A204.1 (cell line): Measurements from ENCODE around the gene MAPRE3.

Experiments
- FAIRE-seq: peaks from 2 replicates; lab custom pipeline; 2012; peaks lifted over from hg19 to GRCh38; lab: Jason Lieb, UNC

Gene MAPRE3

DNA sequence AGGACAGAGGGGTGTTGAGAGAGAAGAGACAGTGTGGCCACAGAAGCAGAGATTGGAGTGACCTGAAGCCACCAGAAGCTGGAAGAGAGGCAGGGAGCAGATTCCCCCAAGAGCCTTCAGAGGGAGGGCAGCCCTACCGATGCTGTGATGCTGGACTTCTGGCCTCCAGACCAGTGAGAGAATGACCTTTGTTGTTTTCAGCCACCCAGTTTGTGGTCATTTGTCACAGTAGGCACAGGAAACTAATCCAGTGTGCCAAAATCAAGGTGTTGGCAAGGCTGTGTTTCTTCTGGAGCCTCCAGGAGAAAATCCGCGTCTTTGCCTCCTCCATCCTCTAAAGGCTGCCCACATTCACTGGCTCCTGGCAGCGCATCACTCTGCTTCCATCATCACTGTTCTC lies 15.4 kb downstream of the MAPRE3 start:
- FAIRE-seq = no peak

- FAIRE-seq = no peak
These were observed 16.1 kb downstream of the MAPRE3 start for GRCh38 chr2:26986576-26986975.

- no peak for FAIRE-seq
These were observed 17.8 kb downstream of the MAPRE3 start for GRCh38 chr2:26988058-26988860.

DNA sequence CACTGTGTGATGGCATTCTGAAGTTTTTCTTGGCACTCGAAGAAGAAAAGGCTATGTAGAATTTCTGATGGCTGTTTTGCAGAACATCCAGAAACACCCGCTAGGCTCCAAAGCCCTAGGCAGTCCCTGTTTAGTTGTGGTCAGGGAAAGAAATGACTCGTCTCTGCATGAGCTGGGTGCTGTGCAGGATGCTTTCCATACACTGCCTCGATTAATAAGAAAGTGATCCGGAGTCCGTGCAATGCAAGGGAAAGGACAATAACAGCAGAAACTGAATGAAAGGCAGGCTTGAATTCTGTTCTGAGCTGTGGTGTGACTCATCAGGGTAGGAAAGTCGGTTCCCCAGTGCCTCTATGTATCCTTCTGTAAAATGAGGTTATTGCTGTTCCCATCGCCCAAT lies 18.7 kb downstream of the MAPRE3 start:
- FAIRE-seq = no peak

GRCh38 chr2:26991717-26992116 lies 21.3 kb downstream of the MAPRE3 start:
- FAIRE-seq = no peak

DNA sequence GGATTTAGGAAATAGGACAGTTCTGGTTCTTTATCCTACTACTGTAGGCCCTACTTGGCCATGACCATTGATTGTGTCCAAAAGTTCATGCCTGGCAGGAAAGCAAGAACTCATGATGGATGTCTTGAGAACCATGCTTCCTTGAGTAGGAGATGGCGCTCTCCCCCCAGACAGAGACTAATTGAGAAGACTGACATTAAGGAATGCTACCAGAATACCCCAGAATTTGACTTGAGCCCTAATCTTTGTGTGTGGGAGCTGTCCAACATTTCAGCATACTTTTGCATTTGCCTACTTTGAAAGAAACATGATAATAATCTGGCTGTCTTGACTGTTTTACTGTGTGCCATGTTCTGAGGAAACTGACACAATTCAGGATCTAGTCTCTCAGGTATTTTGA lies 23.3 kb downstream of the MAPRE3 start:
- no peak for FAIRE-seq

DNA sequence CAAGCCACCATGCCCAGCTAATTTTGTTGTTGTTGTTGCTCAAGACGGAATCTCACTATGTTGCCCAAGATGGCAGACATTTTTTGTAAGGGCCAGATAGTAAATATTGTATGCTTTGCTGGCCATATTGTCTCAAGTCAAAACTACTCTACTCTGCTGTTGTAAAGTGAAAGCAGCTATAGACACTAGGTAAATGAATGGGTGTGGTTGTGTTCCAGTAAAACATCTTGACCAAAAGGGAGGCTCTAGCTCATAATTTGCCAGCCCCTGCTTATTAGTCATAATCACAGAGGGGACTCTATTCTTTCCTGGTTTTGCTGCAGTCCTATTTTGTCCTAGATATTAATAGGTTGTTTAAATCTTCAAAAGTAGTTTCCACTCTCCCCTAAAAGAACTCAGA lies 24.5 kb downstream of the MAPRE3 start:
- no peak for FAIRE-seq

- no peak for FAIRE-seq
These were observed 27.0 kb downstream of the MAPRE3 start for GRCh38 chr2:26997394-26997793.

DNA sequence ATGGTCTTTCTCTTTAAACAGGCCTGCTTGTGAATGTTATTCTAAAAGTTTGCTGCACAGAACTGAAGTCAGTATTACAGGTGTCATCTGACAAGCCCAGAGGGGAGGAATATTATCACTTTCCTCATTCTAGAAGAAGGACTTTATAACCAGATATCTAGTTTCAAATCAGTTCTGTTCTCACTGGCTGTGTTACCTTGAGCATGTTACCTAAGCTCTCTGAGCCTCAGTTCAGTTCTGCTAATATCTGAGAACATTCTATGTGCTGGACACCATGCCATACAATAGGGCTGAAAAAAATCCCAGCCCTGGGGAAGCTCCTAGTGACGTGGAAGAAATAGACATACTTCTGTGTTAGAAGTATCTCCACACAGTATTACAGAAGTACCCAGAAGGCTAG lies 27.9 kb downstream of the MAPRE3 start:
- no peak for FAIRE-seq

DNA sequence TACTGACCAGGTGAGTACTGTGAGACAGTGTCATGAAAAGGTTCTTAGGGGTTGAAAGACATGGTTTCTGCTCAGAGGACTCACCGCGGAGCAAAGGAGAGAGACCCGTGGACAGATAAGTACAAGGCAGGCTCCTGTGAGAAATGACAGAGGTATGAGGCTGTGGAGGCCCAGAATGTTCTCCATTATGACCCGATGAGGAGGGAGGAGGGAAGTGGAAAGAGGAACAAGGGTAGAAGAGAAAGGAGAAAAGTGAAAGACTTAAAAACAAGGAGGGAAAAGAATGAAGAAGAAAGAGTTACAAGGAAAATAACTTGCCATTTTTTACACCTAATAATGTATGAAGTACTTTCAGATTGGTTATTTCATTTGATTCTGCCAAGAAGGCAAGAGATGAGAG lies 29.8 kb downstream of the MAPRE3 start:
- no peak for FAIRE-seq

DNA sequence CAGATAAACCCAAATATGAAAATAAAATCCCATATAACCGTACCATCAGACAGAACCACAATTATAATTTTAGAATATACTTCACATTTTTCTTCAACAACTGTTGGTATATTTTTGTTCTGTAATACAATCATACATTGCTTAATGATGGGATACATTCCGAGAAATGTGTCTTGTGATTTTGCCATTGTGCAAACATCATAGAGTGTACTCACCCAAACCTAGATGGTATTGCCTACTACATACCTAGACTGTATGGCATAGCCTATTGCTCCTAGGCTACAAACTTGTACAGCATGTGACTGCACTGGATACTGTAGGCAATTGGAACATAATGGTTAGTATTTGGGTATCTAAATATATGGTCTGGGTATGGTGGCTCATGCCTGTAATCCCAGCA lies 30.6 kb downstream of the MAPRE3 start:
- no peak for FAIRE-seq

GRCh38 chr2:27001950-27002349 lies 31.5 kb downstream of the MAPRE3 start:
- no peak for FAIRE-seq

- no peak for FAIRE-seq
These were observed 32.6 kb downstream of the MAPRE3 start for GRCh38 chr2:27003007-27003406.

DNA sequence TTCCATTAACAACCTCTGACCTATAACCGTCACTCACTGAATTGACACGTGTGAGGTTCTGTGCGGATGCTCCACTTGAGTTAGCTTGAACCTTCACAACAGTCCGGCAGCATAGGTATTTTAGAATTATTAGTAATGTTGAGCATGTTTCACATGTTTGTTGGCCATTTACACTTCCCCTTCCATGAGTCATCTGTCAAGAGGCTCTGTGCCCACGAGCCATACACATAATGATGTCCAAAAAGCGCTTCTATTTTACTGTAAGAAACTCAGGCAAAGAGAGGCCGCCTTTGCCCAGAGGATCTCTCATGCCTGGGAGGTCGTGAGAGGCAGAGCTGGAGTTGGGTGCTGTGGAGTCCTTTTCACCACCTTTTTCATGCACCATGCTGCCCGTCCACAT lies 33.4 kb downstream of the MAPRE3 start:
- no peak for FAIRE-seq

DNA sequence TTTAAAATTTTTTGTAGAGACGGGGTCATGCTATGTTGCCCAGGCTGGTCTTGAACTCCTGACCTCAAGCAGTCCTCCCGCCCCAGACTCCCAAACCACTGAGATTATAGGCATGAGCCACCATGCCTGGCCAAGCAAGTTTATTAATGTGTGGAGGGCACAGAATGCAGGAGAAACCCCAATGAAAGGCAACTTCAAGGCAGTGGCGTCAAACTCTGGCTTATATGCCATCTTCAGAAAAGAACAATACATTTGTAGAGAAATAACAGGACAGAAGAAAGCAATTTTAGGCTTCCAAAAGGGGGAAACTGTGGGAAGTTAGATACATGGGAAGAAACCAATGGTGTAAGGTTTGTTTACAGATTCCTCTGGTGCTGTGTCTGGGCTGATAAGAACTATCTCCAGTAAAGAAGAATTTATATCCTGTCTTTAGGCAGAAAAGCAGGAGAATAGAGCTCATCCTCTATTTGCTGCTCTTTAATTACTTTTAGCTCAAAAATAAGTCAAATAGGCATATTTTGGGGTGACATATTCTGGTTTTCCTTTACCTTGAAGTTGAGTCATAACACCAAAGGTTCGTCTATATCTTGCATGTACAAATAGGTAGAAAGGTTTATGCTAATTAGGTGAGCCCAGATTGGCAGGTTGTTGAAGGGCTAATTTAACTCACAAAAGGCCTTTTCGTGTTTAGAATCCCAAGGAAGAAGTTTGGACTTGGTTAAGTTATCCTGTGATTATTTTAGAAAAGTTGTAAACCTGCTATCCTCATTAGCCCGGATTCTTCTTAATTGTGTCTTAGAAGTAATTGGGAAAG lies 36.4 kb downstream of the MAPRE3 start:
- no peak for FAIRE-seq

DNA sequence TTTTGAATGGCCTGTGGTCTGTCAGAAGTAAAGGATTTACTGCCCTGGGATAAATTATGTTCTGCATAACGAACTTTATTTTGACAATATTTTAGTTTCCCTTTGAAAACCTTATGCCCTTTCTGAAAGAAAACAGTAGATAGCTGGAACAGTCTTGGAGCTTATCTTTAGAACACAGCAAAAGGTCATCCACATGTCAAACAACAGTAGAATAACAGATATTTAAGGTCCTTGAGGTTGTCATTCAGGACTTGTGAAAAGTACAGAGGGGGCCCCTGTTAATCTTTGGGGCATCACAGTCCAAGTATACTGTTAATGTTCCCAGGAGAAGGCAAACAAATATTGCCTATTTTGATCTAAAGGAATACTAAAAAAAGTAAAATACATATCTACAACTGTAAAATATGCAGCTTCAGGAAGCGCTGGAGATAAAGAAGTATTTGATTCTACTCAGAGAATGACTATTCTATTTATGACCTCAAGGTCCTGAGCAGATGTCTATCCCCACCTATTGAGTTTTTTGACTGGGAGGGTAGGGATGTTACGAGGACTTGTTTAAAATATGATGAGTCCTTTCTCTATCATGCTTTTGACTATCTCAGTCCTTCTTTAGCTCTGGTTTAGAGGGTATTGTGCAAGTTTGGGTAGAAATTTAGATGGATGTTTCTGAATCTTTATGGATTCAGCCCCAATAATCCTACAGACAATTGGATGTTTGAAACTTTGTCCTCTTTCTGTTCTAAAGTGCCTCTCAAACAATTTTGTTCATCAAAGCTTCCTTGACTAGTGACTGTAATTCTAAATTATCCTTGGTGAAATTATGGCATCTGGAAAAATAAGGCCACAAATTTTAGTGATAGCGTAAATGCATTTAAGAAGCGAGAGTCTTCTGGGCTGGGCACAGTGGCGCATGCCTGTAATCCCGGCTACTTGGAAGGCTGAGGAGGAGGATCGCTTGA lies 37.3 kb downstream of the MAPRE3 start:
- FAIRE-seq = no peak

DNA sequence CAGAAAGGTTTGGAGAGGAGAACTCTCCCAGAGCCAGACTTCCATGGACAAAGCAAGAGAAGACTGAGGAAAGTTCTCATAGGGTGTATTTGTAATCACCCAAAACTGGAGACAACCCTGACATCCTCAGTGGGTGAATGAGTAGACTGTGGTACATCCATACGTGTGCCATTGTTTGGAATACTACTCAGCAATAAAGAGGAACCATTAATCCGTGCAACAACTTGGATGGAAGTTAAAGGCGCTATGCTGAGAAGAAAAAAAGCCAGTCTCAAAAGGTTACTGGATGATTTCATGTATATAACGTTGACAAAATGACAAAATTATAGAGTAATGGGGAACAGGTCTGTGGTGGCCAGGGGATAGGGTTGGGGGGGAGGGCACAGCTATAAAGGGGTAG lies 38.2 kb downstream of the MAPRE3 start:
- no peak for FAIRE-seq

DNA sequence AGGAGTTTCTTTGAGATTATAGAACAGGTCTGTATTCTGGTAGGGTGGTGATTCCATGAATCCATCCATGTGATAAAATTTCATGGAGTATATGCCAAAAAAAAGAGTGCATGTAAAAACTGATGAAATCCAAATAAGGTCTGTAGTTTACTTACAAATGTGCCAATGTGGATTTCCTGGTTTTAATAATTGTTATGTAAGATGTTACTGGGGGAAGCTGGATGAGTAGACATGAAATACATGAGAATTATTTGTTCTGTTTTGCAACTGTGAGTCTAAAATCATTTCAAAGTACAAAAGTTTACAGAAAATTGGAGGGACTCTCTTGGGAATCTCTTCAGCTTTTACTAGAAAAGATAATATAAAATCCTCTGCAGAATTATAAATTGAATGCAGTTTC lies 38.6 kb downstream of the MAPRE3 start:
- no peak for FAIRE-seq

DNA sequence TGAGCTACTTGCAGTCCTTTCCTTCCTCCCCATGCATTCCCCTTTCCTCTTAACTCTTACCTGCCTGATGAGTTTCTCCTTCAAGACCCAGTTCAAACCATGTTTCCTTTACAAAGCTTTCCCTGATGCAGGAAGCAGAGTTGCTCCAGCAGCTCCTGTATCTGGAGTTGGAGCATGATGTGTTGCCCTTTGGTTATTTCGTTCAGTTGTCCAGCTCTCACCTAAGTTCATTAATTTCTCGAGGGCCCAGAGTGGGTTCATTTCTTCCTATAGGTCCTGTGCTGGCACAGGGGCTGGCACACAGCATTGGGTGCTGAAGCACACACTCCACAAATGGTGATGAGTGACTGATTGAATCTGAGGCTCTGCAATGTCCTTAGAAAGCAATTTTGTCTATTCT lies 39.3 kb downstream of the MAPRE3 start:
- no peak for FAIRE-seq

DNA sequence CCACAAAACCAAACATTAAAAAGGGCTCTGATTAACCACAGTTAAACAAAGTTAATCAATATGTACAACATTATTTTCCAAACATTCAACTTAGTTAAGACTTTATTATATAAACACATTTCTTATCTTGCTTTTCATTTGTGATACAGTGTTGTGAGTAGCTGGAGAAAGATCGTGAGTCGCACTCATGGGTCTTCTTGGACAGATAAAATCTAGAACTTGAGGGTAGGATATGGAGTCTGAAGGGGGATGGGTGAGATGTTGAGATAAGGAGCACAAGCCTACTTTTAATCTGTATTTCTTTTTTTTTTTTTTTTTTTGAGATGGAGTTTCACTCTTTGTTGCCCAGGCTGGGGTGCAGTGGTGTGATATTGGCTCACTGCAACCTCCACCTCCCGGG lies 39.7 kb downstream of the MAPRE3 start:
- FAIRE-seq = no peak

GRCh38 chr2:27013738-27014137 lies 43.3 kb downstream of the MAPRE3 start:
- no peak for FAIRE-seq

DNA sequence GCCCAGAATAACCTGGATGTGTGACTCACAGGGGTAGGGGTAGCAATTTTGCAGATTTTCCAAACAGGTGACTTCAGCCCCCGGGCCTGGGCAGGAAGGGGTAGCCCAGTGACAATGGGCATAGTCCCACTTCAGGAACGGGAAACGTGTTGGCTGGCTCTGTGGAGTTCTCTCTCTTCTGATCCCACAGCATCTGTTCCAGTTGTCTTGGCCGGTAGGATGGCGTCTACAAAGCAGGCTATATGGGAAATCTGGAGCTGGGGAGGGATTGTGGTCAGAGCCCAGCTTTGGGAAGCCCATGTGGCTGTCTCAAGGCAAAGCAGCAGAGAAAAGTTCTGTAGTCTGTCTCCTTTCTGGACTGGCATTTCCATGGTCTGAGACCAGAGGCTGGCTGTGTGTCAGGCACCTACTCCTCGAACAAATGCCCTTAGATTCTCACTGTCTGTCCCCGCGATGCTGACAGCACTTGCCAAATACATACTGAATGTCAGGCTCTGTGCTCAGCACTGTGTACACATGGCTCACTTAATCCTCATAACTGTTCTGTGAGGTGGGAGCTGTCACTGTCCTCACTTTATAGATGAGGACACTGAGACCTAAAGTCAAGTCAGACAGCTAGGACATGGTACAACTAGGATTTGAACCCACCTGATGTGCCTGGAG lies 44.5 kb downstream of the MAPRE3 start:
- FAIRE-seq = no peak
